ENCODE data around the gene MRTFB. TPM values are rescaled to one million over a fixed set of nuclear protein-coding genes. Genes with fewer than 3 reads are reported as not detected.

Gene MRTFB
- total and polyA plus RNA-seq, 2 experiments from 2014 or later: 13.9 to 22.2 TPM

DNA sequence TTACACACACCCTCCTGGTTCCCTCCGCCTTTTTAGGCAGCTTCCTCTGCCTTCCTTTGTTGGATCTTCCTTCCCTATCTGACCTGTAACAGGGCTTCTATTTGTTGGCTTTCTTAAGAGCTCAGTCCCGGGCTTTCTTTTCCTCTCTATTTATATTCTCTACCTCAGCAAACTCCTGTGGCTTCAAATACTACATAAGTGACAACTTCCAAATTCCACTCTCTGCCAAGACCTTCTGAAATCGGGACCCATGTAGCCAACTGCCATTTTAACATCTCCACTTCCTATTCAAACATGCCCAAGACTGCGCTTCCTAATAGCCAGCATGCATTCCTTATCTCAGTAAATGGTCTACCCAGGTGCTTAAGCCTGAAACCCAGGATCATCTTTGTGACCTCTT lies 128.1 kb downstream of the MRTFB start (continued):
- TF ChIP-seq CREB1 (CRISPR knock-in tag; IDR thresholded peaks at IDR 0.05; ENCODE audit: low read depth) (no peak), EZH2 (IDR thresholded peaks at IDR 0.05; ENCODE audit: low read depth, unreplicated experiment) (no peak), STAT1 (IDR thresholded peaks at IDR 0.05; ENCODE audit: unreplicated experiment) (no peak), POLR2AphosphoS5 (IDR thresholded peaks at IDR 0.05; ENCODE audit: low read depth) (no peak), ZNF331 (CRISPR knock-in tag; IDR thresholded peaks at IDR 0.05; ENCODE audit: low read depth) (no peak)
- TF ChIP-seq, protein P1, sequence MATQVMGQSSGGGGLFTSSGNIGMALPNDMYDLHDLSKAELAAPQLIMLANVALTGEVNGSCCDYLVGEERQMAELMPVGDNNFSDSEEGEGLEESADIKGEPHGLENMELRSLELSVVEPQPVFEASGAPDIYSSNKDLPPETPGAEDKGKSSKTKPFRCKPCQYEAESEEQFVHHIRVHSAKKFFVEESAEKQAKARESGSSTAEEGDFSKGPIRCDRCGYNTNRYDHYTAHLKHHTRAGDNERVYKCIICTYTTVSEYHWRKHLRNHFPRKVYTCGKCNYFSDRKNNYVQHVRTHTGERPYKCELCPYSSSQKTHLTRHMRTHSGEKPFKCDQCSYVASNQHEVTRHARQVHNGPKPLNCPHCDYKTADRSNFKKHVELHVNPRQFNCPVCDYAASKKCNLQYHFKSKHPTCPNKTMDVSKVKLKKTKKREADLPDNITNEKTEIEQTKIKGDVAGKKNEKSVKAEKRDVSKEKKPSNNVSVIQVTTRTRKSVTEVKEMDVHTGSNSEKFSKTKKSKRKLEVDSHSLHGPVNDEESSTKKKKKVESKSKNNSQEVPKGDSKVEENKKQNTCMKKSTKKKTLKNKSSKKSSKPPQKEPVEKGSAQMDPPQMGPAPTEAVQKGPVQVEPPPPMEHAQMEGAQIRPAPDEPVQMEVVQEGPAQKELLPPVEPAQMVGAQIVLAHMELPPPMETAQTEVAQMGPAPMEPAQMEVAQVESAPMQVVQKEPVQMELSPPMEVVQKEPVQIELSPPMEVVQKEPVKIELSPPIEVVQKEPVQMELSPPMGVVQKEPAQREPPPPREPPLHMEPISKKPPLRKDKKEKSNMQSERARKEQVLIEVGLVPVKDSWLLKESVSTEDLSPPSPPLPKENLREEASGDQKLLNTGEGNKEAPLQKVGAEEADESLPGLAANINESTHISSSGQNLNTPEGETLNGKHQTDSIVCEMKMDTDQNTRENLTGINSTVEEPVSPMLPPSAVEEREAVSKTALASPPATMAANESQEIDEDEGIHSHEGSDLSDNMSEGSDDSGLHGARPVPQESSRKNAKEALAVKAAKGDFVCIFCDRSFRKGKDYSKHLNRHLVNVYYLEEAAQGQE (IDR thresholded peaks at IDR 0.05; ENCODE audit: unreplicated experiment): no peak

DNA sequence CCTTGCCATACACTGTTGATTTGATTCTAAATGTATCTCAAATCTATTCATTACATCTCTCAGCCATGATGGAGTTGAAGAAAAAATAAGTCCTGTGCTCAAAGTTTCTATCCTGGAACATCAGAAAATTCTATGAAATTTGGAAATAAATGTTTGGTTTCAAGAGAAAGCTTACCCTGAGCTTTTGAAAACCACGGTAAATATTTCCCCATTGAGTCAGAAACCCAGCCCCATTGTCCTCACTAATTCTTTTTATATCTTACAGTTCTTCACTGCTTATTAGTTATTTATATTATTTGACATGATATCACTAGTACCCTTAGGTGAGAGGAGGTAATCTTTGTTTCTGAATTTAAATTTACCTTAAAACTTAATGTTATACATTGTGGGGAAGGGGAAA lies 128.5 kb downstream of the MRTFB start:
- H3K9me3 Mint-ChIP-seq: no peaks in the 10 kb centered on the region
- H4K20me1 ChIP-seq (replicated peaks; ENCODE audit: insufficient read depth): no peaks in the 10 kb centered on the region
- H3K4me3 ChIP-seq: no peak overlapping the region
- H3K27me3 Mint-ChIP-seq (ENCODE audit: insufficient read depth, low read depth, poor library complexity): no peaks in the 10 kb centered on the region
- H3K36me3 Mint-ChIP-seq (ENCODE audit: low read depth): no peaks in the 10 kb centered on the region
- no peak overlapping the region for H3K27ac ChIP-seq (ENCODE audit: low read depth)
- H3F3A ChIP-seq (replicated peaks; ENCODE audit: low read depth): no peaks in the 10 kb centered on the region
- H3K27me3 ChIP-seq (ENCODE audit: insufficient read depth): no peaks in the 10 kb centered on the region
- H3K4me1 Mint-ChIP-seq: peaks cover 7% of the 10 kb centered on the region; the same call in 2 of the 3 replicates
- DNase-seq (ENCODE audit: low spot score) (no peak), ATAC-seq (no peak)
- H3K36me3 ChIP-seq (ENCODE audit: insufficient read depth): no peaks in the 10 kb centered on the region
- no peaks in the 10 kb centered on the region for H3K79me2 ChIP-seq (replicated peaks; ENCODE audit: insufficient read depth)
- no peak for TF ChIP-seq CREB1 (CRISPR knock-in tag; IDR thresholded peaks at IDR 0.05; ENCODE audit: low read depth)
- TF ChIP-seq, protein P2, sequence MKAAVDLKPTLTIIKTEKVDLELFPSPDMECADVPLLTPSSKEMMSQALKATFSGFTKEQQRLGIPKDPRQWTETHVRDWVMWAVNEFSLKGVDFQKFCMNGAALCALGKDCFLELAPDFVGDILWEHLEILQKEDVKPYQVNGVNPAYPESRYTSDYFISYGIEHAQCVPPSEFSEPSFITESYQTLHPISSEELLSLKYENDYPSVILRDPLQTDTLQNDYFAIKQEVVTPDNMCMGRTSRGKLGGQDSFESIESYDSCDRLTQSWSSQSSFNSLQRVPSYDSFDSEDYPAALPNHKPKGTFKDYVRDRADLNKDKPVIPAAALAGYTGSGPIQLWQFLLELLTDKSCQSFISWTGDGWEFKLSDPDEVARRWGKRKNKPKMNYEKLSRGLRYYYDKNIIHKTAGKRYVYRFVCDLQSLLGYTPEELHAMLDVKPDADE (IDR thresholded peaks at IDR 0.05): no peak
- TF ChIP-seq, protein P3, sequence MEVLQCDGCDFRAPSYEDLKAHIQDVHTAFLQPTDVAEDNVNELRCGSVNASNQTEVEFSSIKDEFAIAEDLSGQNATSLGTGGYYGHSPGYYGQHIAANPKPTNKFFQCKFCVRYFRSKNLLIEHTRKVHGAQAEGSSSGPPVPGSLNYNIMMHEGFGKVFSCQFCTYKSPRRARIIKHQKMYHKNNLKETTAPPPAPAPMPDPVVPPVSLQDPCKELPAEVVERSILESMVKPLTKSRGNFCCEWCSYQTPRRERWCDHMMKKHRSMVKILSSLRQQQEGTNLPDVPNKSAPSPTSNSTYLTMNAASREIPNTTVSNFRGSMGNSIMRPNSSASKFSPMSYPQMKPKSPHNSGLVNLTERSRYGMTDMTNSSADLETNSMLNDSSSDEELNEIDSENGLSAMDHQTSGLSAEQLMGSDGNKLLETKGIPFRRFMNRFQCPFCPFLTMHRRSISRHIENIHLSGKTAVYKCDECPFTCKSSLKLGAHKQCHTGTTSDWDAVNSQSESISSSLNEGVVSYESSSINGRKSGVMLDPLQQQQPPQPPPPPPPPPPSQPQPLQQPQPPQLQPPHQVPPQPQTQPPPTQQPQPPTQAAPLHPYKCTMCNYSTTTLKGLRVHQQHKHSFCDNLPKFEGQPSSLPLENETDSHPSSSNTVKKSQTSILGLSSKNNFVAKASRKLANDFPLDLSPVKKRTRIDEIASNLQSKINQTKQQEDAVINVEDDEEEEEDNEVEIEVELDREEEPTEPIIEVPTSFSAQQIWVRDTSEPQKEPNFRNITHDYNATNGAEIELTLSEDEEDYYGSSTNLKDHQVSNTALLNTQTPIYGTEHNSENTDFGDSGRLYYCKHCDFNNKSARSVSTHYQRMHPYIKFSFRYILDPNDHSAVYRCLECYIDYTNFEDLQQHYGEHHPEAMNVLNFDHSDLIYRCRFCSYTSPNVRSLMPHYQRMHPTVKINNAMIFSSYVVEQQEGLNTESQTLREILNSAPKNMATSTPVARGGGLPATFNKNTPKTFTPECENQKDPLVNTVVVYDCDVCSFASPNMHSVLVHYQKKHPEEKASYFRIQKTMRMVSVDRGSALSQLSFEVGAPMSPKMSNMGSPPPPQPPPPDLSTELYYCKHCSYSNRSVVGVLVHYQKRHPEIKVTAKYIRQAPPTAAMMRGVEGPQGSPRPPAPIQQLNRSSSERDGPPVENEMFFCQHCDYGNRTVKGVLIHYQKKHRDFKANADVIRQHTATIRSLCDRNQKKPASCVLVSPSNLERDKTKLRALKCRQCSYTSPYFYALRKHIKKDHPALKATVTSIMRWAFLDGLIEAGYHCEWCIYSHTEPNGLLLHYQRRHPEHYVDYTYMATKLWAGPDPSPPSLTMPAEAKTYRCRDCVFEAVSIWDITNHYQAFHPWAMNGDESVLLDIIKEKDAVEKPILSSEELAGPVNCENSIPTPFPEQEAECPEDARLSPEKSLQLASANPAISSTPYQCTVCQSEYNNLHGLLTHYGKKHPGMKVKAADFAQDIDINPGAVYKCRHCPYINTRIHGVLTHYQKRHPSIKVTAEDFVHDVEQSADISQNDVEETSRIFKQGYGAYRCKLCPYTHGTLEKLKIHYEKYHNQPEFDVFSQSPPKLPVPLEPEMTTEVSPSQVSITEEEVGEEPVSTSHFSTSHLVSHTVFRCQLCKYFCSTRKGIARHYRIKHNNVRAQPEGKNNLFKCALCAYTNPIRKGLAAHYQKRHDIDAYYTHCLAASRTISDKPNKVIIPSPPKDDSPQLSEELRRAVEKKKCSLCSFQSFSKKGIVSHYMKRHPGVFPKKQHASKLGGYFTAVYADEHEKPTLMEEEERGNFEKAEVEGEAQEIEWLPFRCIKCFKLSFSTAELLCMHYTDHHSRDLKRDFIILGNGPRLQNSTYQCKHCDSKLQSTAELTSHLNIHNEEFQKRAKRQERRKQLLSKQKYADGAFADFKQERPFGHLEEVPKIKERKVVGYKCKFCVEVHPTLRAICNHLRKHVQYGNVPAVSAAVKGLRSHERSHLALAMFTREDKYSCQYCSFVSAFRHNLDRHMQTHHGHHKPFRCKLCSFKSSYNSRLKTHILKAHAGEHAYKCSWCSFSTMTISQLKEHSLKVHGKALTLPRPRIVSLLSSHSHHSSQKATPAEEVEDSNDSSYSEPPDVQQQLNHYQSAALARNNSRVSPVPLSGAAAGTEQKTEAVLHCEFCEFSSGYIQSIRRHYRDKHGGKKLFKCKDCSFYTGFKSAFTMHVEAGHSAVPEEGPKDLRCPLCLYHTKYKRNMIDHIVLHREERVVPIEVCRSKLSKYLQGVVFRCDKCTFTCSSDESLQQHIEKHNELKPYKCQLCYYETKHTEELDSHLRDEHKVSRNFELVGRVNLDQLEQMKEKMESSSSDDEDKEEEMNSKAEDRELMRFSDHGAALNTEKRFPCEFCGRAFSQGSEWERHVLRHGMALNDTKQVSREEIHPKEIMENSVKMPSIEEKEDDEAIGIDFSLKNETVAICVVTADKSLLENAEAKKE (CRISPR knock-in tag; IDR thresholded peaks at IDR 0.05): no peak
- no peak for TF ChIP-seq EZH2phosphoT487 (IDR thresholded peaks at IDR 0.05; ENCODE audit: unreplicated experiment)
- no peaks in the 10 kb centered on the region for H3K9me2 ChIP-seq (ENCODE audit: insufficient read depth)
- H3K4me3 Mint-ChIP-seq: no peak overlapping the region
- H3K4me2 ChIP-seq: no peak overlapping the region
- H2AFZ ChIP-seq: no peak overlapping the region
- H3K27ac Mint-ChIP-seq: no peak overlapping the region
- H3K4me1 ChIP-seq (ENCODE audit: insufficient read depth): peaks cover 4% of the 10 kb centered on the region; the same call in 1 of the 2 replicates
